Measurements from ENCODE around the gene PTPN1.

PTPN1 gene

GRCh38 chr20:50546729-50547314, 36.6 kb downstream of the PTPN1 start:
- Histone ChIP-seq H3K27ac (no peak overlapping the region), H3K9me3 (no peaks in the 10 kb centered on the region), H3K27me3 (no peaks in the 10 kb centered on the region), H3K4me1 (peaks cover 0 to 41% (median 9%) of the 10 kb centered on the region in 4 donors), H3K36me3 (peaks cover 0 to 11% (median 0%) of the 10 kb centered on the region in 3 donors), H3K4me3 (no peak overlapping the region)
- no peak for TF ChIP-seq CTCF (IDR thresholded peaks at IDR 0.05)
- intact Hi-C loops (cut with DNase I; ENCODE audit: low total_unique reads): no loop called here
- DNase-seq: no peak

- Histone ChIP-seq H3K4me1 (peaks cover 0 to 36% (median 3%) of the 10 kb centered on the region in 4 donors), H3K27me3 (no peaks in the 10 kb centered on the region), H3K4me3 (no peak overlapping the region), H3K9me3 (no peaks in the 10 kb centered on the region), H3K36me3 (peaks cover 0 to 11% (median 0%) of the 10 kb centered on the region in 3 donors), H3K27ac (no peak overlapping the region)
- intact Hi-C loops (cut with DNase I; ENCODE audit: low total_unique reads): no loop called here
- no peak for DNase-seq
- TF ChIP-seq CTCF (IDR thresholded peaks at IDR 0.05): no peak
Measured at GRCh38 chr20:50547964-50548363, 37.8 kb downstream of the PTPN1 start.

- Histone ChIP-seq H3K9me3 (no peaks in the 10 kb centered on the region), H3K36me3 (peaks cover 0 to 11% (median 0%) of the 10 kb centered on the region in 3 donors), H3K27me3 (no peaks in the 10 kb centered on the region), H3K4me3 (no peak overlapping the region), H3K27ac (no peak overlapping the region), H3K4me1 (peaks cover 0 to 32% (median 3%) of the 10 kb centered on the region in 4 donors)
- TF ChIP-seq CTCF (IDR thresholded peaks at IDR 0.05): no peak
- intact Hi-C loops (cut with DNase I; ENCODE audit: low total_unique reads): no loop called here
- DNase-seq: no peak
Measured at GRCh38 chr20:50548396-50548795, 38.2 kb downstream of the PTPN1 start.

GRCh38 chr20:50550531-50550930, 40.3 kb downstream of the PTPN1 start:
- intact Hi-C loops (cut with DNase I; ENCODE audit: low total_unique reads): no loop called here
- DNase-seq: no peak
- H3K9me3 ChIP-seq: no peaks in the 10 kb centered on the region
- no peaks in the 10 kb centered on the region for H3K27me3 ChIP-seq
- H3K36me3 ChIP-seq: peaks cover 0 to 11% (median 0%) of the 10 kb centered on the region in 3 donors
- no peak for TF ChIP-seq CTCF (IDR thresholded peaks at IDR 0.05)
- H3K4me3 ChIP-seq: no peak overlapping the region
- no peak overlapping the region for H3K27ac ChIP-seq
- peaks cover 0 to 25% (median 6%) of the 10 kb centered on the region in 4 donors for H3K4me1 ChIP-seq

GRCh38 chr20:50551288-50551687, 41.1 kb downstream of the PTPN1 start:
- H3K9me3 ChIP-seq: no peaks in the 10 kb centered on the region
- intact Hi-C loops (cut with DNase I; ENCODE audit: low total_unique reads): no loop called here

More at GRCh38 chr20:50551288-50551687, 41.1 kb downstream of the PTPN1 start:
- no peak for TF ChIP-seq CTCF (IDR thresholded peaks at IDR 0.05)
- no peak overlapping the region for H3K27ac ChIP-seq
- H3K27me3 ChIP-seq: no peaks in the 10 kb centered on the region
- peaks cover 0 to 23% (median 6%) of the 10 kb centered on the region in 4 donors for H3K4me1 ChIP-seq
- H3K36me3 ChIP-seq: peaks cover 0 to 11% (median 0%) of the 10 kb centered on the region in 3 donors
- DNase-seq: no peak
- no peak overlapping the region for H3K4me3 ChIP-seq
